NCI-H524 treated with DMSO at 0.1 percent for 48 hours (cell line): ENCODE measurements around the gene HOOK2.

Source experiments
- DNase-seq: peaks from one replicate; lab custom pipeline; 2025; lab: John Stamatoyannopoulos, UW

HOOK2 gene

GRCh38 chr19:12793290-12794195, 18.2 kb upstream of the HOOK2 start:
- no peak for DNase-seq

GRCh38 chr19:12792853-12793289, 17.5 kb upstream of the HOOK2 start:
- DNase-seq = no peak

- no peak for DNase-seq
Observed at GRCh38 chr19:12792051-12792852, 16.9 kb upstream of the HOOK2 start.

GRCh38 chr19:12791345-12792050, 16.1 kb upstream of the HOOK2 start, which contains the start of gene JUNB:
TSS of gene JUNB (plus strand) at chr19:12791486. CDS start at chr19:12791772, 286 bp downstream.
- peak; percentile 65 for DNase-seq

- DNase-seq = no peak
Observed at GRCh38 chr19:12790628-12791344, 15.4 kb upstream of the HOOK2 start.

- DNase-seq = peak; percentile 67
Observed at GRCh38 chr19:12789904-12790619, 14.7 kb upstream of the HOOK2 start.

- DNase-seq = no peak
Observed at GRCh38 chr19:12789098-12789903, 13.9 kb upstream of the HOOK2 start.

GRCh38 chr19:12788682-12789097, 13.3 kb upstream of the HOOK2 start:
- no peak for DNase-seq

- no peak for DNase-seq
Observed at GRCh38 chr19:12788042-12788681, 12.8 kb upstream of the HOOK2 start.

GRCh38 chr19:12787458-12787857, 12.1 kb upstream of the HOOK2 start:
- DNase-seq = no peak

GRCh38 chr19:12786952-12787351, 11.6 kb upstream of the HOOK2 start:
- DNase-seq = no peak

GRCh38 chr19:12786141-12786870, 11.0 kb upstream of the HOOK2 start:
- DNase-seq = no peak

GRCh38 chr19:12785431-12786031, 10.2 kb upstream of the HOOK2 start:
- no peak for DNase-seq

GRCh38 chr19:12784871-12785430, 9.6 kb upstream of the HOOK2 start:
- no peak for DNase-seq

GRCh38 chr19:12784394-12784870, 9.1 kb upstream of the HOOK2 start:
- no peak for DNase-seq

- no peak for DNase-seq
Observed at GRCh38 chr19:12783849-12784393, 8.6 kb upstream of the HOOK2 start.

- DNase-seq = no peak
Observed at GRCh38 chr19:12783291-12783848, 8.0 kb upstream of the HOOK2 start.
